HUDEP-2 (cell line): ENCODE measurements around the gene RBM20.
A peak's percentile ranks its signal among the peaks of the same experiment; 100 is the strongest.
"Not testable (repeated sequence)": the region's sequence is repeated elsewhere in the genome, so short reads cannot be mapped to it uniquely, and the experiment has no call there.

Experiments
- DNase-seq, 76 experiments: peaks; one replicate each; lab custom pipeline; 2025; ENCODE audit not compliant: unreplicated experiment in 76 of 76; lab: John Stamatoyannopoulos, UW

Gene RBM20

DNA sequence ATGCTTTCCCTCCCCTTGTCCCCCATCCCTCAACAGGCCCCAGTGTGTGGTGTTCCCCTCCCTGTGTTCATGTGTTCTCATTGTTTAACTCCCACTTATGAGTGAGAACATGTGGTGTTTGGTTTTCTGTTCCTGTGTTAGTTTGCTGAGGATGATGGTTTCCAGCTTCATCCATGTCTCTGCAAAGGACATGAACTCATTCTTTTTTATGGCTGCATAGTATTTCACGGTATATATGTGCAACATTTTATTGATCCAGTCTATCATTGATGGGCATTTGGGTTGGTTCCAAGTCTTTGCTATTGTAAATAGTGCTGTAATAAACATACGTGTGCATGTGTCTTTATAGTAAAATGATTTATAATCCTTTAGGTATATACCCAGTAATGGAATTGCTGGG lies 83.6 kb downstream of the RBM20 start:
- not testable (repeated sequence) for DNase-seq

GRCh38 chr10:110730345-110731050 lies 86.4 kb downstream of the RBM20 start:
- DNase-seq = no peak

DNA sequence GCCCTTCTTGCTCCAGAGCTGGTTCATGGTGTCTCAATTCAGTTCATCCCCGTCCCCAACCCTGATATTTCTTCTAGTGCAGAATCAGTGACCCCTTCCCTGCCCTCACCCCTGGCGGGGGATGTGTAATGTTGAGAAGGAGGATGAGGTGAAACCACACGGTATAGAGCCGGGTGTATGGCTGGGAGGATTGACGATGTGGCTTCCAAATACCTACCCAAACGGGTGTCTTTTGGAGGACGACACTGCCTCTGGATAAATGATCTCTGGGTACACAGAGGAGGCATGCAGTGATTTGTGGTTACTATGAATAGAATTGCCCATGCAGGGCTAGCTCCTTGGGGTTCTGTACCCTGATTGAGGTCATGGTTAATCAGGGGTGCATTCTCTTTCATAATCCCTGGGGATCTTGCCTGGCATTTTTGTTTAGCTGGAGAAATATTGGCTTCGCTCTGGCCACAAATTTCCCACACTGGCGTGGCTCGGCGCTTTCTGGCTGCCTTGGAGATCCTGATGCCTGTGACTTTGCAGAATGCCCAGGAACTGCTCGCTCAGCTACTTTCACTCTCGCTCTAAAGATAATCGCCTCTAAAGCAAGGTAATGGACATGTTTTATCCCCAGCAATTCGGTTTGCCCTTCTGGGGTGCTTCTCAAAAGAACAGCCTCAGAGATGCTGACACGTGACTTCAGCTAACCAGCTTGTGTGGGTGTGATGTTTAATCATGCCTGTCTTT lies 89.2 kb downstream of the RBM20 start:
- no peak for DNase-seq

- no peak for DNase-seq
These were observed 91.5 kb downstream of the RBM20 start for GRCh38 chr10:110735620-110736027.

DNA sequence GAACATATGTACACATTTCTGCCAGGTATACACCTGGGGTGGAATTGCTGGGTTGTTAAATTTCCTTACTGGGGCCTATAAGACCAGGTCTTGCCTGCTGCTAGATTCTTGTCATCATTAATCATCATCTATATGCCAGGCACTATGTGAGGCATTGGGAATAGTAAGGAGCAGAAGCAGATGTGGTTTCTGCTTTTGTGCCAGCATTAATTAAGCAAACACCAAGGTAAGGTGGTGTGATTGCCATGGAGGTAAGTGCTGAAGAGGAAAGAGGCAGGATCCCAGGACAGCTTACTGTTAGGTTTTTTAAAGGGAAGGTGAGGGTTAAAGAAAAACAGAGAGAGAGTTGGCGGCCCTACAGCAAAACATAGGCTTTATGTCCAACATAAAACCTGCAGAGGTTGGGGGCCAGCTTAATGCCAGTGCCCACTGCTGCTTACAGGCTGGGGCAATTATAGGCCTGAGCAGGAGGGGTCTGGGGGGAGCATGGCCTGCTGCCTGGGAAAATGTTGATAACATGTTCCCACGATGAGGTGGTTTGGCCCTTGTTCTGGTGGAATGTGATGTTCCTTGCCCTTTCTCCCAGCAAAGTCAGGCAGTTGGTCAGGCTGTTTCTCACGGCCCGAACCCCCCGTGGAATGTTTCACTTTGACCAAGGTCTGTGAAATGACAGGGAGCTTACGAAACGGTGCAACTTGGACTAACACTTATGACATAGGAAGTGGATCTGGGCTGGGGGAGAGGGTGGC lies 93.9 kb downstream of the RBM20 start:
- DNase-seq = no peak

- no peak for DNase-seq
These were observed 95.7 kb downstream of the RBM20 start for GRCh38 chr10:110739811-110740271.

- DNase-seq = no peak
These were observed 98.7 kb downstream of the RBM20 start for GRCh38 chr10:110742801-110743200.

GRCh38 chr10:110744782-110745181 lies 100.6 kb downstream of the RBM20 start:
- no peak for DNase-seq

DNA sequence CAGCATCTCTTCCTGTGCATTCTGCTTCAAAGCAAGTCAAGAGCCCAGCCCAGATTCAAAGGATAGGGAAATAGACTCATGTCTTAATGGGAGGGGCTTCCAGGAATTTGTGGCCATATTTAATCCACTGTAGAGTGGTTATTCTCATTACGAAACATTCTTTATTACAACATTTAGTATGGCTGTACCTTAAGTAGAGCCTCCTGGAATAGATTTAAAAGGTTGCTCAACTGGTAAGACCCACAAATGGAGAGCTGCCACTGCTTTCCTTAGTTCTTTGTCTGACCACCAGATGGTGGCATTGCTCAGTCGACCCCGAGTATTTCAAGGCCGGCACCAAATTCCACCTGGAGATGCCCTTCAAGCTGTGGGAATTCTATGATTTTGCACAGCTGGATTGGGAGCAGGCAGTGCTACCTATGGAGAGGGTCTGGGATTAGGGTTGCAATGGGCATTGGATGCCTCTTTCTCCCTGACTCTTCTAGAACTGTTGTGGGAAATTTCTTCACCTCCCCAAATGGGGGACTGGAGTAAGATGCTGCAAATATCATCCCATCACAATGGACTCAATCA lies 102.2 kb downstream of the RBM20 start:
- DNase-seq = peak in 45 of 76 experiments; percentile 0 to 60 (median 20)

GRCh38 chr10:110746969-110747608 lies 103.0 kb downstream of the RBM20 start:
- no peak for DNase-seq

DNA sequence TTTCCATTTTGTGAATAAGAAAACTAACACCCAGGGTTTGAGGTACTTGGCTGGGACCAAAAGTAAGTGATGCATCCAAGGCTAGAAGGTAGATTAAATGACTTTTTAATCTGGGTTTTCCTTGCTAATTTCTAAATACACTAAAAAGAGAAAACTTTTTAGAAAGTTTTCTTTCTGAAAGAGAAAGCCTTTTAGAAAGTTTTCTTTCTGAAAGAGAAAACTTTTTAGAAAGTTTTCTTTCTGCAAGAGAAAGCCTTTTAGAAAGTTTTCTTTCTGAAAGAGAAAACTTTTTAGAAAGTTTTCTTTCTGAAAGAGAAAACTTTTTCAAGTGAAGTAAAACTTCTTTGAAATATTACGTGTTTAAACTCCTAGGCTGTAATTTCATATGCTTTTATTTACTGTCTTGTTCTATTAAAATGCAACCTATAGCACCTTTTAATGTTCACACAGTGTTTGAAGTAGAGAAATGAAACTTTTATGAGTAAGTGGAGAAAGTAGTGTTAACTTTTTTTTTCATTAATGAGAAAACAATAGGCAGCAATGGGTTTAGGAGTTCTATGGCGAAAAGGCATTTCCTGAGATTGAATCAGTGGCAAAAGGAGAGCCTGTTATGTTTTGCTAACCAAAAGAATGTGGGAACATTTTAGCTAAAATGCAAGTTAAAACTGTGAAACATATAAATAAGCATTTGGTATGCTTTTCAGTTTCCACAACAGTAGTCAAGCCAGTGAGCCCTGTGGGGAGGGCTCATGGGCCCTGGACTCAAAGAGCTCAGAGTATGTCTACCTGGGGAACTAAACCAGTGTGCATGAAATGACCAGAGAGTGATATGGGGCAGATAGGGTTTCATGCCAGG lies 103.7 kb downstream of the RBM20 start:
- DNase-seq = no peak

GRCh38 chr10:110748970-110749369 lies 104.8 kb downstream of the RBM20 start:
- no peak for DNase-seq

- DNase-seq = no peak
These were observed 106.8 kb downstream of the RBM20 start for GRCh38 chr10:110750931-110751330.

DNA sequence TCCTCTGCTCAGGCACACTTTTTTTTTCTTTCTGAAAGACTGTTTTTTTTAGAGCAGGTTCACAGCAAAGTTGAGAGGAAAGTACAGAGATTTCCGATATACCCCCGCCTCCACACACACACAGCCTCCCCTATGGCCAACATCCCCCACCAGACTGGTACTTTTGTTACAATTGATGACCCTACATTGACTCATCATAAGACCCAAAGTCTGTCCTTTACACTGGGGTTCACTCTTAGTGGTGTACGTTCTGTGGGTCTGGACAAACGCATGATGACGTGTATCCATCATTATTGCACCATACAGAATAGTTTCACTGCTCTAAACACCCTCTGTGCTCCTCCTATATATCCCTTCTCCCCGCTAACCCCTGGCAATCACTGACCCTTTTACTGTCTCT lies 107.7 kb downstream of the RBM20 start:
- DNase-seq = no peak

- no peak for DNase-seq
These were observed 109.3 kb downstream of the RBM20 start for GRCh38 chr10:110753462-110753861.

DNA sequence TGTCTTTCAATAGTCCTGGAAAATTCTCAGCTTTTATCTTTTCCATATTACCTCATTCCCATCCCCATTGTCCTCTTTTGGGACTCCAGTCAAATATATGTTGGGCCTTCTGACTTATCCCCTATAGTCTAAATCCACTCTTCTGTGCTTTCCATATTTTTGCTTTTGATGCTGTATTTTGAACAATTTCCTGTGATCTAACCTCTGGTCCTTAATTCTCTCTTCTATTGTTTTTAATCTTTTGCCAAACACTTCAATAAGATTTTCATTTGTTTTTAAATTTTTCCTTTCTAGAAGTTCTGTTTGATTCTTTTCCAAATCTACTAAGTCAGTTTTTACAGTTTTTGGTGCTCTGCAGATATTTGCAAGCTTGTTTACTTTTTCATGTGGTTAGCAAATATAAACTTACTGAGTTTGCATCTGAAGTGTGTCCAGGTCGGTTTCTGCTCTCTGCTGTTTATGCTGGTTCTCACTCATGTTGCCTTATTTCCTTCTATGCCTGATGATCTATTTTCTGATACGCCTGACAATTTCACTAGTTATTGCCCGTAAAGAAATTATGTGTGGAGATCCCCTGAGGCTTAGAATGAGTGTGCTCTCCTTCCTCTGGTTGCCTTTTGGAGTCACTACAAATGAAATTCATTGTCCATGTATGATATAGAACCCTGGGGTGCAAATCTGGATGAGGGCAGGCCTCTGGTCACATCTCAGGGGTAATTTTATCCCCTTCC lies 110.4 kb downstream of the RBM20 start:
- no peak for DNase-seq

DNA sequence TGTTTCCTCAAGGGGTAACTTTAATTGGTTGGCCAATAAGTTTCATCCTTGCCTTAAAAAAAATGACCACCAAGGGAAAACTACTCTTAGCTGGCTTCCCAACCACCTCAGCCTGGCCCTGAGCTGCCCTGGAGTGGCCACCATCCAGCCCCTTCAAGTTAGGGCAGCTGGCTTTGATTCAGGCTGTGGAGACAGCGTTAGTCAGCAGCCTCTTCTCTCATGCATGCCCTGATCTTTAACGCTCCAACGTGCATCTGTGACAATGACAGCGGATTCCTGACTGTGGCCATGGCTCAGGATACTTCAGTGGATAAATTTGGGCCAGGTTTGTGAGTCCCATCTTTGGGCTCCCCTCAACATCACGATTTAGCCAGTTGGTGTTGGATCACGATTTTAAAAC lies 111.6 kb downstream of the RBM20 start:
- no peak for DNase-seq

GRCh38 chr10:110756876-110757275 lies 112.7 kb downstream of the RBM20 start:
- no peak for DNase-seq

- DNase-seq = no peak
These were observed 113.5 kb downstream of the RBM20 start for GRCh38 chr10:110757586-110757985.
